A549 treated with GW870086 at 1 μM for 4 hours (cell line): Measurements from ENCODE around the gene DDX11. TPM values are rescaled to one million over a fixed set of nuclear protein-coding genes. Genes with fewer than 3 reads are reported as not detected.

ENCODE experiments used
- total RNA-seq: library from RNA; stranded (reverse); fragments of 200-300 nt; extraction: Qiagen RNA extraction; gene quantifications from 5 replicates; pipeline ENCODE4 v1.2.3, GENCODE V29; 2022; ENCODE audit warnings: low read depth

The DDX11 gene
- total RNA-seq, result 41.8 to 49.5 TPM (median 46.3 TPM) in 5 replicates

DNA sequence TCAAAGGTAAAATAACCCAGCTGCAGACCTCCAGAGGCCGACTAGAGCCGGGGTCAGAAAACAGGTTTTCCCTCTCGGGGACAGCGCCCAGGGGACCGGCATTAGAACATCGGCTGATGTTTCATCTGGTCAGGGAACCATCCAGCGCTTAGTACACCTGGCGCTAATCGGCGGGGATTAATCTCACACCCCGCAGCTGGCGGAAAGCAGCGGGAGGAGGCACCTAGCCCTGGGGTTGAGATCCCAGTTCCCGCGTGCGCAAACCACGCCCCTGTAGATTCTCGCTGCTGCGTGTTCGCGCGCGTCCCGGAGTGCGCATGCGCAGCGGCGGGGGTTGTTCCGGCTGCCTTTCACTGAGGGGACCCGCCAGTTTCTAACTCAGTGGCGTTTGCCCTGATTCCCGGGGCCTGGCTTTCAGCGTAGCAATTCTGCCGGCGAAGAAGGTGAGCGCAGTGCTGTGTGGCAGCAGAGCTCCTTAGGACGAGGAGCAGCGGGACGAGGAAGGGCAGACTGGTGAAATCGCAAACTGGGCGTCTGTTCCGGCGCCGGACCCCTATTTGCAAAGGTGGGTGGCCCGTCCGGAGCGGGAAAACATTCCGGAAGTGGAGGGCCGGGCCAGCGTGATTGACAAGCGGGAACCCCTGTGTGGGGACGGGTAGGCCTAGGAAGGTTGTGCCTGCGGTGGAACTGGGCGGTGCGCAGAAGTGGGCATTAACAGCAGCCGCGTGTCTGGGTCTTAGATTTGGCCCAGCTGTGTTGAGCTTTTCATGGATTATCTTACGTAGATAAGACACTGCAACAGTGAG lies at the start of gene DDX11:
Gene DDX11 (plus strand): TSS at position 334 of the 806 bp plus-strand sequence. CDS start 4,534 bp downstream, outside the sequence.

Other genes with a start within 250 kb of the DDX11 start
- gene TSPAN11, start 147.1 kb upstream of the DDX11 start, total RNA-seq, result 0.09 to 0.20 TPM (median 0.16 TPM) in 5 replicates